NCI-H1694 (cell line): Measurements from ENCODE around the gene RGS7.
"Not testable (repeated sequence)": the region's sequence is repeated elsewhere in the genome, so short reads cannot be mapped to it uniquely, and the experiment has no call there.

ENCODE experiments used
- DNase-seq: peaks from one replicate; lab custom pipeline; 2025; lab: John Stamatoyannopoulos, UW

RGS7 gene

DNA sequence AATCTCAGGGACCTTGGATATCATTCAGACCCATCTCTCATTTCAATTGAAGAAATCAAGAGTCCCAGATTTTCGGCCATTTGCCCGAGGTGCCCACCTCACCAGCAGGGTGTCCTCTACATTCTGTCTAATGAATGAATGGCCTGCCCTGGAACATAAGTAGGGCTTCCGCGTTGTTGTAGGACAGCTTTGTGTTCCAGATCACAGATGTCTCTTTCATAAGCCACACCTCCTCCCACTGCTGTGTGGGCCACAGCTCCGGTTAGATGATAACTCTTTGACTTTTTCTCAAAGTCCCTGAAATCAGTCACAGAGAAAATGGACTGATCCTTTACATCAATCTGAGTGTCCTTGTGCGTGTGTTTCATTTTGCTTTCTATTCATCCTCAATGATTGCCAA is 144.4 kb downstream of the RGS7 start:
- DNase-seq: no peak

DNA sequence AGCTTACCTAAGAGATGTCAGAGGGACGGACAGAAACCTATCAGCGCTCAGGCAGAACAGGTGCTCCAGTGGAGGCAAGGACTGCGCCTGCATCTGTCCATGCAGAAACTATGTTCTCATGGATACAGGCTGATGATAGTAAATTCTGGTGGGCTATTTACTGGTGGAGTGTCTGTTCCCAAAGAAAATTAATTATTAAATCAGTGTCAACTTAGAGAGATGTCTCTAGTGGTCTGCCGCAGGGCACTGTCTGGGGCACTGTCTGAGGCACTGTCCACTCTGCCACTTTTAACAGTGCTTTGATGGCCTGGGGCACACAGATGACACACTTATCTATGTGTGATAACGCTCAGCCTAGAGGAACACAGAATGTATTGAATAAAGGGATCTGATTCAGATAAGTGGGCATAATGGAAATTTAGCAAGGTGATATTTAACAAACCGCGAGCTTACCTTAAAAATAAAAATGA is 148.1 kb downstream of the RGS7 start:
- no peak for DNase-seq

DNA sequence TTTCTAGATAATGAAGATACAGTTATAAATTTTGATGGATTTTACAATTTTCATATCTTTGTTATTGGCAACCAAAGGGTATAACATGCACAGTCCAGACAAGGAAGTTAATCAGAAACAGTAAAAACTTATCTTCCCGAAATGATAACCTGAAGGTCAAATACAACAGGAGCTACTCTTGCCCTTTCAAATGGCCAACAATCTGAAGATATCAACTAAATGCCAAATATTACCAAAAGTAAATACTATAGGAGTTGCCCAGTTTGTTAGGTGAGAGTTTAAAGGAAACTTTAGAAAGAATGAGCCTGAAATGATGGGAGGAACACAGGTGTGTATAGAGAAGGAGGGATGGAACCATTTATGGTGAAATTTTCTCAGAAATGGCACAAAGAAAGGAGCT is 153.2 kb downstream of the RGS7 start:
- DNase-seq: no peak

DNA sequence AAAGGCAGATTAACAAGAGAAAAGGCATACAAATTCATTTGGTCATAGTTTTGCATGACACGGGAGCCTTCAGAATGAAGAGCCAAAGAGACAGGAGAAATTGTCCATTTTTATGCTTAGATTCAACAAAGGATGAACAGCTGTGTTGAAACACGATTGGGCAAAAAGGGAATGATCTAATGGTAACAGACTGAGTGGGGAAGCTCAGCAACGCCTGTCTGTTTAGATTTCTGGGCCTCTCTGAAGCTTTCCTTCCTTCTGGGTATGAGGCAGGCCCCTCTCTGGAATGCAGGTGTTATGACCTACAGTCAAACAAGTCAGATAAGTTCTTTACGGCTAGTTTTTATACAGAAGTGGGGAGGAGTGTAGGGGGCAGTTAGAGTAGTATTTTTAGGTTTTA is 154.6 kb downstream of the RGS7 start:
- DNase-seq: no peak

DNA sequence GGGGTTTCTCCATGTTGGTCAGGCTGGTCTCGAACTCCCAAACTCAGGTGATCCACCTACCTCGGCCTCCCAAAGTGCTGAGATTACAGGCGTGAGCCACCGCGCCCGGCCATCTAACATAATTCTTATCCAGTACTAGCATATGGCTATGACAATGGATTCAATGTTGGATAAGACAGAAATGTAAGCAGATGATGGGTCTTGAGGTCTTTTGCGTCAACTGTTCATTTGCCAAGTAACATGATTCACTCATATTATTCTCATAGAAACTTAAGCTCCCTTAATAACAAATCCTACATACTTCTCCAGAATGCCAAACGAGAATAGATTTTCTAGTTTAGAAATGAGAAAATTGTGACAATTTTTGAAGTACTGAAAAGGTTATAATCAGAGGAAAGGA is 170.3 kb downstream of the RGS7 start:
- DNase-seq: no peak

DNA sequence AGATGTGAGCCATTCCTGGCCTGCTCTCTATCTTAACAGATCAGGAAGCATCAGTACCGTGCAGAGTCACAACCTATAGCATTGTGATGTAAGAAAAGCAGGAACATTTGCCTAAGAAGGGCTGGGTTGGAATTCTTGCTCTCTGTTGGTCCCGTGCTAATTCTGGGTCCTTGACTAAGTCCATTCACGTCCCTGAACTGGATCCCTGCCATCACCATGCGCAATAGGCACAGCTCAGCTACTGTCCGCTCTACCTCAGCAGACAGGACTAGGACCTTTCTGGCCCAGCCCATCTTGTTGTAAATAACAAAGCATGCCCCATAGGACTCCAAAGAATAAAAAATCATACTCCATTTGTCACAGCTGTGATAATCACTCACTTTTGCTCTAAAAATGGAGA is 175.0 kb downstream of the RGS7 start:
- no peak for DNase-seq

DNA sequence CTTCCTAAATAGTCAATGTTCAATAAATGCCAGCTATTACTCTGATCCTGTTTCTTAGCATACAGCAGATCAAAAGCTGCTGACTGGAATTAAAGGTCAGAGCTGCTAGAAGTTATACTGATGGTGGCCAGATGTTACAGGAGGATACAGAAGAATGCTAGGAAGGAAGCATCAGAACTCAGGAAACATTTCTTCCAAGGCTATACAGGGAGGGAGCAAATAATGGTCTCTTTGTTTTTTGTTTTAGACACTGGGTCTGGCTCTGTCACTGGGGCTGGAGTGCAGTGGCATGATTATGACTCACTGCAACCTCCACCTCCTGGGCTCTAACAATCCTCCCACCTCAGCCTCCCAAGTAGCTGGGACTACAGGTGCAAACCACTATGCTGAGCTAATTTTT is 175.5 kb downstream of the RGS7 start:
- no peak for DNase-seq

DNA sequence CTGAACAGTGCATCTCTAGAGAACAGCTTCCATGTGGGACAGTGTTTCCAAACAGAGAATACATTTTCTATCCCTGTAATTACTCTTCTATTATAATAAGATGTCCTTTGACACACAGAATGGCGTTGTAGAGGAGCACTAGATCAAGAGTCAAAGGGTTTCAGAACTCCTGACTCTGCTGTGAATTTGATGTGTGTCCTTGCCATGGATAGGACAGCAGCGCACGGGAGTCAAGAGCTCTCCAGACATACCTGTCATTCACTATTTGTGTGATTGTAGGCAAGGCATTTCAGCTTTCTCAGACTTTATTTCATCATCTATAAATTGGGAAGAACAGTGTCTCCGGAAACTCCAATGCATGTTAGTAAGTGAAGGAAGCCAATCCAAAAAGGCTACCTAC is 176.4 kb downstream of the RGS7 start:
- DNase-seq: no peak

DNA sequence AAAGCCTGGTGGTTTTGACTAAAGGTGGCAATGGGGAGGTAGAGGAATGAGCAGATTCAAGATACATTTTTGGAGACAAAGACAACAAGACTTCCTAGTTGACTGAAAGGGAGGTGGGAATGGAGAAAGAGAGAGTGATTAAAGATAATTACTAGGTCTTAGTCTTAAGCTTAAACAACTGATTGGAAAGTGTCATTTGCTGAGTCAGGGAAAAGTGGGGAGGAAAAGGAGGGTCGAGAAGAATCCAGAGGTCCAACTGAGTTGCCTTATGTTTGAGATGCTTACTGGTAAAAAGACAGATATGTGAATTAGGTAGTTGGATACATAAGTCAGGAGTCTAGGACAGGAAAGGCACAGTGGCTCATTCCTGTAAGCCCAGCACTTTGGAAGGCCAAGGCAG is 179.3 kb downstream of the RGS7 start:
- no peak for DNase-seq

DNA sequence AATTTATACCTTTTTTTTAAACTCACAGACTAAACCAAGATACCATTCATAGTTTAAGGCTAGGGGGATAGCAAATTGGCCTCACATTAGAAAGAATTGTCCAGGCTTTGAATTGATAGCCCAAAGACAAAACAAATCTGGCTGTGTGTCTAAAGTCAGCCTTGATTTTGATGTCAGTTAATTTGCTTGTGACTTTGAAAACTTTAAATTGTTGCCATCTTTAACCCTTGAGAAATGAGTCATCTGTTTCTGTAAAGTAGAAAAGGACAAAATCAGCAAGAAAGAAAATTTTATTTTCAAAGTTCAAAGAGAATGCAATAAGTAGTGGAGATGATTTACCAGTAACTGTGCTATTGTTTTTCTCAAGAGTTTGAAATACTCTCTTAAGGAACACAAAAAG is 184.5 kb downstream of the RGS7 start:
- no peak for DNase-seq

DNA sequence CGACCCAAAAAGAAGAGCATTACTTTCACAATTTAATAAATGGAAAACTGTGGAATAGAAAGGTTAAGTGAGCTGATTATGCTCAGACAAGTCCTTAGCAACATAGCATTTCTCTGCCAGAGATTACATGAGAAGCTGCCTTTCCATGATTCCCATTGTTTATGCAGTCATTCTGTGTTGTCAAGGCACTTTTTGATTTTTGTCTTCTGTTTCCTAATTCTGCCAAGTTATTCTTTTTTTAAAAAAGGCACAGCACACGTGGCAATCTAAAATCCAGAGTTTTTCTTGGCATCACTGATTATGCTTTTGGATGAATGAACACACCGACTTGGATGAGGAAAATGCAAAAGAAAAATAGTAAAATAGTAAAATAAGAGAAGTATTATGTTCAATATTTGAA is 185.0 kb downstream of the RGS7 start:
- DNase-seq: no peak

DNA sequence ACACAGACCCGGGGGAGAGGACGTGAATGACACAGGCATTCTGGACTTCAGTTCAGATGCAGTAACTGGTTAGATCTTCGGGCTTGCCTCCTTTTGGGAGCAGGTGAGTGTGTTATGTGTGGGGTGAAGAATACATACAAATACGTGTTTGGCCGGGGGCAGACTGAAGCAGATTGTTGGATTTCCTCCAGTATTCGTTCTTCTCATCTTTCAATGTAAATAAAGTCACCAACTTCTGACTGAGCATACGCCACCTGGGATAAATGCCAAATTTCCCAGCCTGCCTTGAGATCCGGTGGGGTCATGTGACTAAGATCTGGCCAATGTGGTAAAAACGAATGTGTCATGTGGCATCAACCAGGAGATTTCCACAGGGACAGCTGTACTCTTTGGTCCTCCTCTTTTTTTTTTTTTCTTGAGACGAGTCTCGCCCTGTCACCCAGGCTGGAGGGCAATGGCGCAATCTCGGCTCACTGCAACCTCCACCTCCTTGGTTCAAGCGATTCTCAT is 189.8 kb downstream of the RGS7 start:
- DNase-seq: peak; percentile 18

DNA sequence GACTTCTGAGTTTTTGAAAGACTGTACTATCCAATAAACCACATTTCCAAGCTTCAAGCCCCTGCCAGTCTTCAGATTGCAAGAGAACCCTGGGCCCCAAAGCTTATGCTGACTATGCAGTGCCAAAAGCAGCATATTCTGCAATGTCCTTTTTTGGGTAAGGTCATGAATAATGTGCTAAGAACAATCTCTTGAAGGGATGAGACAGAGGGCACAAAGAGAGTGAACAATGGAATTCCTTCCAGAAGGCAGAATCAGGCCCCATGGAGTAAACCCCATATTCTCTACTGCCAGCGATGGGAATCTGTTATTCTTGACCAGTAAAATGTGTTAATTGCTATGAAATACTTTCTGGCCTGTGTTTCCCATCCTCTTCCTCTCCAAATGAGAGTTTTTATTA is 190.4 kb downstream of the RGS7 start:
- DNase-seq: no peak

DNA sequence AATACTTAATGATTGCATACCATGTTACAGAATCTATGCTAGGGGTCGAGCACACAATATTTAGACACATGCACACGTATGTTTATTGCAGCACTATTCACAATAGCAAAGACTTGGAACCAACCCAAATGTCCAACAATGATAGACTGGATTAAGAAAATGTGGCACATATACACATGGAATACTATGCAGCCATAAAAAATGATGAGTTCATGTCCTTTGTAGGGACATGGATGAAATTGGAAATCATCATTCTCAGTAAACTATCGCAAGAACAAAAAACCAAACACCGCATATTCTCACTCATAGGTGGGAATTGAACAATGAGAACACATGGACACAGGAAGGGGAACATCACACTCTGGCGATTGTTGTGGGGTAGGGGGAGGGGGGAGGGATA is 191.7 kb downstream of the RGS7 start:
- not testable (repeated sequence) for DNase-seq

DNA sequence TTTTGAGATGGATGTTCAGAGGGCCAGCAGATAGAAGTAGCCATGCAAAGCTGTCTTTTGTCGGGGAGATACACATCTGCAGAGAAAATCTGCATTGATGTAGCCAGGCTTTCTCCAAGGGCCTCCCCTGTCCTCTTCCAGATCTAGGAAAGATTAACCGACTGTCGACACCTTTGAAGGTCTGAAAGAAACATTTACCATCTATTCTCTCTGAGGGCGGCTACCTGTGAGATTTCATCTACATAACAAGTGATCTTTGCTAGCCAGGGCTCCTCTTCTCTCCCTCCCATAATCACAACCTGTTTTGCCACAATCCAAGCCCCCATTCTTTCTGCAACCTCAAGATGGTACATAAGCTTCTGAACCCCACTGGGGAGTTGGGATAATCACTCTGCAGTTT is 193.6 kb downstream of the RGS7 start:
- DNase-seq: no peak

DNA sequence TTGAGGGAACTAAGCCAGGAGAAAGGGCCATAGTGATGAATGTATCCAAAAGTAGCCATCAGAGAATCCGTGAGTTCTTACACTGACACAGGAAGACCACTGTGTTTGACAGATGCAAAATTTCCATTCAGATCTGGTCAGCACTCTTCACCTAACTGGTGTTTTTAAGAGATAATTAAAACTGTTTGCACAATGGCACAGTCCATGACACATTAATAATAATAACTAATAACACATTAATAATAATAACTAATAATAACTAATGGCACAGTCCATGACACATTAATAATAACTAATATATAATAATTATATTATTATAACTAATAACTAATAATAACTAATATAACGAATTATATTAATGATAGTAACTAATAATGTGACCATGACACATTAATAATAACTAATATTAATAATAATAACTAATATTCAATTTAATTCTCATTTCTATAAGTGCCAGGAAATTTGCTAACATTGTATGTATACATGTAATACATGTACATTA is 195.8 kb downstream of the RGS7 start:
- no peak for DNase-seq

DNA sequence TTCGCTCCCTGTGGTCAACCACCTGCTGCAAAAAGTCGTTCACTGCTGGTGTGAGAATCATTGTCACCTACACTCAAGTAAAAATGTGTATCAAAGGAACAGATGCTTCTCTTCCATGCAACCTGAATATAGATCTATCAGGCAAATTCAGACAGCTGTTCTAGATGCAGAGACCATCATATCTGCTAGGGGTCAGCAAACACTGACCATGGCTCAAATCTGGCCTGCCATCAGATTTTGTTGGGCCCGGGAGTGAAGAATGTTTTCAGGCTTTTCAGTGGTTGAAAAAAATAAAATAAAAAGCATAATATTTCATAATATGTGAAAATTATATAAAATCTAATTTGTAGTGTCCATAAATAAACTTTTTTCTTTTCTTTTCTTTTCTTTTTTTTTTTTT is 199.6 kb downstream of the RGS7 start:
- DNase-seq: no peak

DNA sequence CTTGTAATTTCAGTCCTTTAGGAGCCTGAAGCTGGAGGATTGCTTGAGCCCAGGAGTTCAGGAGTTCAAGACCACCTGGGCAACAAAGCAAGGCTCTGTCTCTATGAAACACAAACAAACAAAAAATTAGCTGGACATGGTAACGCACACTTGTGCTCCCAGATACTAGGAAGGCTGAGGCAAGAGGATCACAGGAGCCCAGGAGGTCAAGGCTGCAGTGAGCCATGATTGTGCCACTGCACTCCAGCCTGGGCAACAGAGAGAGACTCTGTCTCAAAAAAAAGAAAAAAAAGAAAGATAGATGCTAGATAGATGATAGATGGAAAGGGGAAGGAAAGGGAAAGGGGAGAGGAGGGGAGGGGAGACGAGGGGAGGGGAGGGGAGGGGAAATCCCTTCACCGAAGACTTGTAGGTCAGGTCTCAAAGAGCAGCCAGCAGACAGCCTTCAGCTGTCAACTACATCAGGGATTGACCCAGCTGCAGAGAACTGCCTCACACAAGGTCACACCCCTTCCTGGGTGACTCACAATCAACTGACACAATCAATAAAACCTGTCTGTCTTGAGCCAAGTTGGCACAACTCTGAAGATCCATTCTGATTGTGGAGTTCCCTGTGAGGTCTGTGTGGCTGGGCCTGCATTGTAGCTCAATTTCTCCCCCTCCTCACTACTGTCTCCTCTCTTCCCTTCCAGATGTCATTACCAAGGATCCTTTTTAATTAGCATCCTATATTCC is 200.6 kb downstream of the RGS7 start:
- no peak for DNase-seq

DNA sequence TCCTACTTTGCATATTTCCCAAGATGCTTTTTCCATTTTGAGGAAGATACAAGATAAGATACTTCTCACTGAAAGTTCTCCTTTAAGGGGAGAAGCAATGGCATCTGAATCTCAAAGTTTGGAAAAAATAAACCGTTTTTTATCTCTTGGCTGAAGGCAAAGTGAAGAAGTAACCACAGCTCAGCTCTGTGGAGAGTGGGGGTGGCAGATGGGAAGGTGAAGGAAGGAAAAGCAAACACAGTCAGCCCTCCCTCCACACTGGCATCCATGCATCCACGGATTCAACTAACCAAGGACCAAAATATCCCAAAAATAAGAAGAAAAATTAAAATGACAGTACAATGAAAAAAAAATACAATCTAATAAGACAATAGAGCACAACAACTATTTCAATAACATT is 211.1 kb downstream of the RGS7 start:
- no peak for DNase-seq

DNA sequence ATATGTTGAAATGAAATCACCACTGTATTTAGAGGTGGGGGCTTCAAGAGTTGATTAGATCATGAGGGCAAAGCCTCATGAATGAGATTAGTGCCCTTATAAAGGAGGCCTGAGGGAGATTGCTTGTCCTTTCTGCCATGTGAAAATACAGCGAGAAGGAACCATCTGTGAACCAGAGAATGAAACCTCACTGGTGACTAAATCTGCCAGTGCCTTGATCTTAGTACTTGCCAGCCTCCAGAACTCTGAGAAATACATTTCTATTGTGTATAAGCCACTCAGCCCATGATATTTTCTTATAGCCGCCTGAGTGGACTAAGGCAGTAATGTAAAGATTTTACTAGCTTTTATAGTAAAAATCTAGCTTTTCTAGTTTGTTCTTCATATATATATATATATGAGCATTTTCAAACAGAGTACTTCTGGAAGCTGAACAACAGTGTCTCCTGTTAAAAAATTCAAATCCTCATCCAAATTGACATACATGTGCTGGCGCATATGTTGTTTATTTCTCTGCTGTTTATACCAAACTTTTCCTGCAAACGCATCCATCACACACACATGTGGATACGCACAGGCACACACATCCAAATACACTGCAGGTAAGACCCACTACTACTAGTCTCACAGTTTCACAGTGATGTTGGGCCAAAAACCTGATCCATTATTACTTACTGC is 213.1 kb downstream of the RGS7 start:
- no peak for DNase-seq

DNA sequence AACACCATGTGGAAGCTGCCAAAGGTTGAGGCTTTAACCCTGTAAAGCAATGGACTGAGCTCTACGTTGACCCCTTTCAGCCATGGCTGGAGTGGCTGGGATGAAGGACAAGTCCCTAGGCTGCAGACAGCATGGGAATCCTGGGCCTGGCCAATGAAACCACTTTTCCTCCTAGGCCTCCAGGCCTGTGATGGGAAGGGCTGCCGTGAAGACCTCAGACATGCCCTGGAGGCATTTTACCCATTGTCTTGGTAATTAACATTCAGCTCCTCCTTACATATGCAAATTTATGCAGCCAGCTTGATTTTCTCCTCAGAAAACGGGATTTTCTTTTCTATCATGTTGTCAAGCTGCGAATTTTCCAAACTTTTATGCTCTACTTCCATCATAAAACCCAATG is 214.5 kb downstream of the RGS7 start:
- no peak for DNase-seq

DNA sequence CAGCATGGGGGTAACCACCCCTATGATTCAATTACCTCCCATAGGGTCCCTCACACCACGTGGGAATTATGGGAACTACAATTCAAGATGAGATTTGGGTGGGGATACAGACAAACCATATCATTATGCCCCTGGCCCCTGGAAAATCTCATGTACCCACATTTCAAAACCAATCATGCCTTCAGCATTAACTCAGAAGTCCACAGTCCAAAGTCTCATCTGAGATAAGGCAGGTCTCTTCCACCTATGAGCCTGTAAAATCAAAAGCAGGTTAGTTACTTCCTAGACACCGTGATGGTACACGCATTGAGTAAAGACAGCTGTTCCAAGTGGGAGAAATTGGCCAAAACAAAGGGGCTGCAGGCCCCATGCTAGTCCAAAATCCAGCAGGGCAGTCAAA is 215.4 kb downstream of the RGS7 start:
- not testable (repeated sequence) for DNase-seq

DNA sequence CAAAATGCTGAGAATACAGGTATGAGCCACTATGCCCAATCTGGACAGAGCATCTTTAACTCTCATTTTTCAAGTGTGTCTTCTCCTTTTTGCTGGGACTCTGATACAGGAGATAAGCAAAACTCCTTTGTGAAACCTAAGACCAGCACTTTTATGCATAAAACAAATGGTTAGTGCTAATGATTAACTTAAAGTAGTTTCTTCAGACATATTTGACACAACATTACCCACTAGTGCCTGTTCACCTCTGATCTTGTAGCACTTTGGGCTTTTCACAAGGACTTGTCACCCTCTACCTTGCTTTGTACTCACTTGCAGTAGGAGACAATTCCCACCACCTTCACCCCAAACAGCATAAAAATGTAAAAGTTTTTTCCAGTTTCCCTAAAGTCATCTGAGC is 216.3 kb downstream of the RGS7 start:
- no peak for DNase-seq

DNA sequence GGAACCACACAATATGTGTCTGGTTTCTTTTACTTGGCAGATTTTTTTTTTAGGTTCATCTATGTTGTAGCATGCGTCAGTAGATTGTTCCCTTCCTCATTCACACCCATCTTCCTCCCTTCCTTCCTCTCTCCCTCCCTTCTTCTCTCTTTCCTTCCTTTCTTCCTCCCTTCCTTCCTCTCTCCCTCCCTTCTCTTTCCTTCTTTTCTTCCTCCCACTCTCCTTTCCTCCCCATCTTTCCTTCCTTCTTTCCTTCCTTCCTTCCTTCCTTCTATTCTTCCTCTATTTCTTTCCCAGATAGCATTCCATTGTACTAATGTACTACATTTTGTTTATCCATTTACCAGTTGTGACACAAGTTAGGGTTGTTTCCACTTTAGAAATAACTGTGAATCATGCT is 218.0 kb downstream of the RGS7 start:
- no peak for DNase-seq
